ENCODE results near the gene GTF2H2.
"Not testable (repeated sequence)": the region's sequence is repeated elsewhere in the genome, so short reads cannot be mapped to it uniquely, and the experiment has no call there.

The GTF2H2 gene

GRCh38 chr5:71067262-71067928, at the start of gene GTF2H2:
GTF2H2 (minus strand) TSS chr5:71067676; CDS start chr5:71062763, 4,913 bp downstream.
- not testable (repeated sequence) for DNase-seq (ENCODE audit: low read depth)

- DNase-seq (ENCODE audit: low read depth), result not testable (repeated sequence)
Observed at GRCh38 chr5:71109730-71110275, 42.3 kb upstream of the GTF2H2 start.

DNA sequence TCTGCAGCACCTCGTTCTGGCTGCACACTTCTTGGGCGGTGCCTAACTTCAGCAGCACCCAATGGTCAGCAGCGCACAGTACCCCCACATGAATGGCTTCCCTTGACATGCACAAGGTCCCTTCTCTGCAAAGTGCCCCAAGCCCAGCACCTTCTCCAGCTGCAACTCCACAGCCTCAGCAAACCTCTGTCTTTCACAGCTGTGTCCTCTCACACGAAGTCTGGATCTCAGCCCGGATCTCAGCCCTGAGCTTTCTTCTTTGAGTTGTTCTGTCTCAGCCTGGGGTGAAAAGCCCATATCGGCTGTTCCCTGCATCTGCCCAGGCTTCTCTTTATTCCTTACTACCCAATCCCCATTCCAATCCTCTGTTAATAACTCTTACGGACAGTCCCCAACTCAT, 32.5 kb upstream of the GTF2H2 start:
- not testable (repeated sequence) for DNase-seq (ENCODE audit: low read depth)

- DNase-seq (ENCODE audit: low read depth), result not testable (repeated sequence)
Observed at GRCh38 chr5:71097930-71098203, 30.4 kb upstream of the GTF2H2 start.

DNA sequence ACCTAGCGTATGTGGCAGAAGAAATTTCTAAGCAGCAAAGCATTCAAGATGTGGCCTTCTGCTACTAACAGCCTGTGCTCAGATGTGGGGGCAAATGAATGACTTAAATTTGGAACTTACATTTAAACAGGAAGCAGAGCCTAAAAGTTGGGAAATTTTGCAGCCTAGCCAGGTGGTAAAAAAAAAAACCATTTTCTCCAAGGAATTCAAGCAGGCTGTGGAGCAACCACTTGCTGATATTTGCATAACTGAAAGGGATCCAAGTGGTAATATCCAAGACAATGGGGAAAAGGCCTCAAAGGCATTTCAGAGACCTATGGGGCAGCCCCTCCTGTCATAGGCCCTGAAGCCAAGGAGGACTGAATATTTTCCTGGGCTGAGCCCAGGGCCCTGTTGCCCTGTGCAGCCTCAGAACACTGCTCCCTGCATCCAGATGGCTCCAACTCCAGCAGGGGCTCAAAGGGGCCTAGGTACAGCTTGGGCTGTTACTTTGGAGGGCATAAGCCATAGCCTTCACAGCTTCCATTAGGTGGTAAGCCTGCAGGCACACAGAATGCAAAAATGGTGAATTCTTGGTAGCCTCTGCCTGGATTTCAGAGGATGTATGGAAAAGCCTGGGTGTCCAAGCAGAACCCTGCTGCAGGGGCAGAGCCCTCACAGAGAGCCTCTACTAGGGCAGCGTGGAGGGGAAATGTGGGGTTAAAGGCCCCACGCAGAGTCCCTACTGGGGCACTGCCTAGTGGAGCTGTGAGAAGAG, 29.9 kb upstream of the GTF2H2 start:
- DNase-seq (ENCODE audit: low read depth), result not testable (repeated sequence)

DNA sequence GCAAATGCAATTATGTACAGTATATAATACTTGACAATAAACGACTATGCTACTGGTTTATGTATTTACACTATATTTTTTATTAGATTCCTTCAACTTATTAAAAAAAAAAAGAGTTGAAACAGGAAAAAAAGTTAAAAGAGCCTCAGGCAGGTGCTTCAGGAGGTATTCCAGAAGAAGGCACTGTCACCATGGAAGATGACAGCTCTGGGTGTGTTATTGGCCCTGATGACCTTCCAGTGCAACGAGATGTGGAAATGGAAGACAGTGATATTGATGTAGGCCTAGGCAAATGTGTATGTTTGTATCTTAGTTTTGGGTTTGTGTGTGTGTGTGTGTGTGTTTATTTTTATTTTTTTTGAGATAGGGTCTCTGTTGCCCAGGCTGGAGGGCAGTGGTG, 22.3 kb upstream of the GTF2H2 start:
- DNase-seq (ENCODE audit: low read depth), result not testable (repeated sequence)

DNA sequence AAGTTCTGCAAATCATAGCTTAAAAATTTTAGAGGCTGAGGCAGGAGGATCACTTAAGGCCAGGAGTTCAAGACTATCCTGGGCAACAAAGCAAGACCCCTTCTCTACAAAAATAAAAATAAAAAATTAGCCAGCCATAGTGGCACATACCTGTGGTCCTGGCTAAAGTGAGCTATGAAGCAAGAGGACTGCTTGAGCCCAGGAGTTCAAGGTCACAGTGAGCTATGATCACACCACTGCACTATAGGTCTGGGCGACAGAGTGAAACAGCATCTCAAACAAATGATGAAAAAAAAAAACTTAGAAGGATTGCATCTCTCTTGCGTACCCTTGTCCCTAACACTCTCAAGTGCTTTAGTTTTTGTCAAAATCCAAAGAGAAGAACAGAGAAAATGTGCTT, 21.3 kb upstream of the GTF2H2 start:
- not testable (repeated sequence) for DNase-seq (ENCODE audit: low read depth)

DNA sequence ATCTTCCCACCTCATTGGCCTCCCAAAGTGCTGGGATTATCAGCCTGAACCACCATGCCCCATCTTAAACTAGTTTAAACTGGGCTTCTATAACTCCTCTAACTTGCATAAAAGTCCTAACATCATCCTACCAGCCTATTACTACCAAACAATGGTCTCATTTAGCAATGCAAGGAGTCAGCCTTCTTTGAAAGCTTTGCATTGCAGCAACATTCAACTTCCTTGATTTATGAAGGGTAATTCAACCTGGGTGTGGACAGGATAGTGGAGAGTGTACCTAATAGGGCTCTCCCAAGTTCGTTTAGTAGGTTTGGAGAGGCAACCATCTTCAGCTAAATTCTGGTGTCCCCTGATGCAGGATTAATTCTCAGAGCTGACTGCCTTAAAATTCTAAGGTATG, 18.7 kb upstream of the GTF2H2 start:
- not testable (repeated sequence) for DNase-seq (ENCODE audit: low read depth)

GRCh38 chr5:71084280-71085063, 17.0 kb upstream of the GTF2H2 start:
- not testable (repeated sequence) for DNase-seq (ENCODE audit: low read depth)

DNA sequence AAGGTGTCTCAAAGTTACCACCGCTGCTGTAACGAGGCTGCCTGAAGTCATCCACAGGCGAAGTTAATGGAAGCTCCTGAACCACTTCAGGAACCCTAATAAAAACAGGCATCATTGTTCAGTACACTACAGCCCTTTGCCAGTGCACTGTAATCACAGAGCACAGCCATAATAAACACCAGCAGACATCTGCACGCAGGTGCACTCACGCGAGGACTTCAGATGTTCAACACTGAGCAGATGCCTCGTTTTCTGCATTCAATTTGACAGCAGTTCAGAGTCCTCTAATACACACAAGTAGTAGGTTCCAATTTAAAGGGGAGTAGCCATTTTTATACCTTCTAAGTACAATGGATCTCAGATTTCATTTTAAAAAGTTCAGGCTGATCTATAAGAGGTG, 15.4 kb upstream of the GTF2H2 start:
- DNase-seq (ENCODE audit: low read depth), result not testable (repeated sequence)

DNA sequence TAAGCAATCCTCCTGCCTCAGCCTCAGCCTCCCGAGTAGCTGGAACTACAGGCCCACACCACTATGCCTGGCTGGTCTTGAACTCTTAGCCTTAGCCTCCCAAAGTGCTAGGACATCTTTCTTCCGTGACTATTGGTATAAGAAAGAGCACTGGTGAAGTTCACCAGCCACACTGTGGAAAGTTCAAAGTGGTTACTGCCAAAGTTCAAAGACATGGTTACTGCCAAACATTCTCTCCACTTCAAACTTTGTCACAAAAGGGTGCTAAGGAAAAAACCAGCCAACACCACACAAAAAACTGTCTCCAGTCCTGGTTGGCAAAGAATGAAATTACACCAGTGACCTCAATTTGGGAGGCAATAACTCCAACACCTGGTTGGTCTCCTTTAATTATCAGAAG, 14.9 kb upstream of the GTF2H2 start:
- not testable (repeated sequence) for DNase-seq (ENCODE audit: low read depth)

- DNase-seq (ENCODE audit: low read depth), result not testable (repeated sequence)
Observed at GRCh38 chr5:71061322-71061721, 6.2 kb downstream of the GTF2H2 start.

DNA sequence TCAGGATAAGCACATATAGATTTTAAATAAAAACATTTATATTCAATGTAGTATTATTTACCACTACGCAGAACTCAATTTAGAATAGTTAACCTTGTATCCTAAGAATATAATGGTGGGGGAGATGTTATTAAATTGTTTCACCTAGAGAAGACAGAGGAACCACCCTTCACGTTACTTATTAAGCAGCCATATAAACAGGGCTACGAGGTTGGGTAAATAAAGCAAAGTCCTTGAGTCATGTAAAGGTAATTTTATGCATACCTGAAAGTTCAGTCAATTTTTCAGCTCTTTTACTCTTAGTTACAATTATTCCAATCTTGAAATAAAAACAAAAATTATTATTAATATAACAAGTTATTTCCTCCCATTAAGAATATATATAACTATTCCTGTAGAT, 8.1 kb downstream of the GTF2H2 start:
- not testable (repeated sequence) for DNase-seq (ENCODE audit: low read depth)

DNA sequence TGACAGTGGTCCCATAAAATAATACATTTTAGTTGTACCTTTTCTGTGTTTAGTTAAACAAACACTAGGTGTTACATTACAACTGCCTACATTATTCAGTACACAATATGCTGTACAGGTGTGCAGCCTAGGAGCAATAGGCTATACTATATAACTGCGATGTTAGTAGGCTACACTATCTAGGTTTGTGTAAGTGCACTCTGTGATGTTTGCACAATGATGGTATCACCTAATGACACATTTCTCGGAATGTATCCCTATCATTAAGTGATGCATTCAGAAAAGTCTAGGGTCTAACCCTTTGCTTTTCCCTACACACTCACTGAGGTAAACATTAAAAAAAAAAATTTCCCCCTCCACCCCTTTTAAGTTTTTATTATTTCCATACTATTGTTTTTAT, 22.7 kb downstream of the GTF2H2 start:
- not testable (repeated sequence) for DNase-seq (ENCODE audit: low read depth)

DNA sequence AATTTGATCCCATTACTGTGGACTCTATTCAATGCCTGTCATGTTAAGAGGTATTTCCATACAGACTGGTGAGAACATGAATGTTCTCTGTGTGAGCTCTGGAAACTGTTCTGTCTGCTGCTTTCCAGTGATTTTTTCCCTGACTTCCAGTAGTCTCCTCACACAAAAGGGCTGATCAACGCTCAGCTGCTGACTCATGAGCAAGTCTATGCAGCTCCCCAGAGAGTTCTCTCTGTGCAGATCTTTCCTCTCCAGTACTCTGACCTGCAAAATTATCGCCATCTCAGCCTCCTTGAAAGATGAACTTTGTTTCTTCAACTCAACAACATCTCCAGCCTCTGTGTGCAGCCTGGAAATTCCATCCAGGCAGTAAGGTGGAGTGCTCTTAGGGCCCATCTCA, 23.3 kb downstream of the GTF2H2 start:
- not testable (repeated sequence) for DNase-seq (ENCODE audit: low read depth)

- not testable (repeated sequence) for DNase-seq (ENCODE audit: low read depth)
Observed at GRCh38 chr5:71031046-71031776, 36.3 kb downstream of the GTF2H2 start.

DNA sequence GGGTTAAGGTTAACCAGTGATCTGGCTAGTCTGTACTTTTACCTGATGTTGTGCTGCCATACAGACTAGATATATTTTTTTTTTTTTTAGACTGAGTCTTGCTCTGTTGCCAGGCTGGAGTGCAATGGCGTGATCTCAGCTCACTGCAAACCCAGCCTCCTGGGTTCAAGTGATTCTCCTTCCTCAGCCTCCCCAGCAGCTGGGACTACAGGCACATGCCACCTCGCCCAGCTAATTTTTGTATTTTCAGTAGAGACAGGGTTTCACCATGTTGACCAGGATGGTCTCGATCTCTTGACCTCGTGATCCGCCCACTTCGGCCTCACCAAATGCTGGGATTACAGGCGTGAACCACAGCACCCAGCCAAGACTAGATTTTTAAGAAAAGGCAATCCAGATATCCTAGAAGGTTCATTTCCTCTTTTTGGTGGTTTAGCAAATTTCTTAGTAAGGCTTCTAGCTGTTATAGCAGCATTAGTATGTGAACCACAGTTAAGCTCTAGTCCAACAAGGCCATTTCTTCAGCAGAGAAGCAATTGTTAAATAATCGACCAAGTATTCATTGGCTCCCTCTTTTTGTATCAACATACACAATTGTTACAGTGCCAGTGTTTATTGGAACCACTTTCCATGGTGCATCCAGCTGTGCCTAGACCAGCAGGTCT, 42.1 kb downstream of the GTF2H2 start, which contains the start of gene NAIP:
TSS of gene NAIP (minus strand) at position 51 of the 665 bp plus-strand sequence. CDS start 12,424 bp downstream, outside the sequence.
- DNase-seq (ENCODE audit: low read depth), result not testable (repeated sequence)

DNA sequence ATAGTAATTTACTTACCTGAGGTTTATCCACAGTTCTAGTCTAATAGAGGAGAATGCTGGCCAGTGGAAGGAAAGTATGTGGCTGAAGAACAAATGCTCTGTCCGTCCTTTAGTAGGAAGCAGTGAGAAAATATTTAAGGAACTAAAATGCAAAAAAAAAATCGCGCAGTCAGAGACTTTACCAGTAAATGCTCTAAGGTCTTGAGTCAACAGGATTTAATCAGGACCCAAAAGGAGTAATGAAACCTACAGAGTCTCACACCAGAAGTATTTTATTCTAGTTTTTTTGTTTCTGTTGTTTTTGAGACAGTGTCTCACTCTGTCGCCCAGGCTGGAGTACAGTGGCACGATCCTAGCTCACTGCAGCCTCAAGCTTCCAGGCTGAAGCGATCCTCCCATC, 46.8 kb downstream of the GTF2H2 start:
- not testable (repeated sequence) for DNase-seq (ENCODE audit: low read depth)

GRCh38 chr5:71018376-71019005, 49.0 kb downstream of the GTF2H2 start:
- DNase-seq (ENCODE audit: low read depth), result not testable (repeated sequence)

- DNase-seq (ENCODE audit: low read depth), result no peak
Observed at GRCh38 chr5:71014176-71014575, 53.3 kb downstream of the GTF2H2 start.

- no peak for DNase-seq (ENCODE audit: low read depth)
Observed at GRCh38 chr5:71013575-71013974, 53.9 kb downstream of the GTF2H2 start.
